ENCODE measurements around the gene EHMT1.

Gene EHMT1

DNA sequence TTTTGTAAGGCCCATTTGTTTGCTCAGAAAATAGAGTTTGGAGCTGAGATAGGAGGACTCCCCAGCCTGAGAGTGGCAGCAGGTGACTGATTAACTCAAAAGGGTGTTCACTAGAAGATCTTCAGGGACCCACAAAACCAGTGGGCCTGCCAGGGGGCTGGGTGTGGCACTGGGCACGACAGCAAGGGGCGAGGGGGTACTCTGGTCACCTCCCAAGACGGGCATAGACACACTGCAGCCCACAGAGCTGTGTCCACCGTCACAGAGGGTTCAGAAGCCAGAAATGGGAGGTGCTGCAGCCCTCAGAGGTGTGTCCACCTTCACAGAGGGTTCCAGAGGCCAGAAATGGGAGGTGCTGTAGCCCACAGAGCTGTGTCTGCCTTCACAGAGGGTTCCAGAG is 183.2 kb downstream of the EHMT1 start:
- ATAC-seq, result no peak
- TF ChIP-seq CSDC2 (CRISPR knock-in tag; IDR thresholded peaks at IDR 0.05), result no peak
- TF ChIP-seq, protein P1, sequence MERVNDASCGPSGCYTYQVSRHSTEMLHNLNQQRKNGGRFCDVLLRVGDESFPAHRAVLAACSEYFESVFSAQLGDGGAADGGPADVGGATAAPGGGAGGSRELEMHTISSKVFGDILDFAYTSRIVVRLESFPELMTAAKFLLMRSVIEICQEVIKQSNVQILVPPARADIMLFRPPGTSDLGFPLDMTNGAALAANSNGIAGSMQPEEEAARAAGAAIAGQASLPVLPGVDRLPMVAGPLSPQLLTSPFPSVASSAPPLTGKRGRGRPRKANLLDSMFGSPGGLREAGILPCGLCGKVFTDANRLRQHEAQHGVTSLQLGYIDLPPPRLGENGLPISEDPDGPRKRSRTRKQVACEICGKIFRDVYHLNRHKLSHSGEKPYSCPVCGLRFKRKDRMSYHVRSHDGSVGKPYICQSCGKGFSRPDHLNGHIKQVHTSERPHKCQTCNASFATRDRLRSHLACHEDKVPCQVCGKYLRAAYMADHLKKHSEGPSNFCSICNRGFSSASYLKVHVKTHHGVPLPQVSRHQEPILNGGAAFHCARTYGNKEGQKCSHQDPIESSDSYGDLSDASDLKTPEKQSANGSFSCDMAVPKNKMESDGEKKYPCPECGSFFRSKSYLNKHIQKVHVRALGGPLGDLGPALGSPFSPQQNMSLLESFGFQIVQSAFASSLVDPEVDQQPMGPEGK (CRISPR knock-in tag; IDR thresholded peaks at IDR 0.05; ENCODE audit: borderline replicate concordance), result no peak
- no peak for TF ChIP-seq ARNTL (CRISPR knock-in tag; IDR thresholded peaks at IDR 0.05; ENCODE audit: borderline replicate concordance, low read depth)
- TF ChIP-seq PPARA (CRISPR knock-in tag; IDR thresholded peaks at IDR 0.05; ENCODE audit: borderline replicate concordance), result no peak
- no peak for TF ChIP-seq ZNF8 (CRISPR knock-in tag; IDR thresholded peaks at IDR 0.05)
- TF ChIP-seq ESRRG (CRISPR knock-in tag; IDR thresholded peaks at IDR 0.05), result no peak
- TF ChIP-seq GLIS3 (CRISPR knock-in tag; IDR thresholded peaks at IDR 0.05), result no peak

DNA sequence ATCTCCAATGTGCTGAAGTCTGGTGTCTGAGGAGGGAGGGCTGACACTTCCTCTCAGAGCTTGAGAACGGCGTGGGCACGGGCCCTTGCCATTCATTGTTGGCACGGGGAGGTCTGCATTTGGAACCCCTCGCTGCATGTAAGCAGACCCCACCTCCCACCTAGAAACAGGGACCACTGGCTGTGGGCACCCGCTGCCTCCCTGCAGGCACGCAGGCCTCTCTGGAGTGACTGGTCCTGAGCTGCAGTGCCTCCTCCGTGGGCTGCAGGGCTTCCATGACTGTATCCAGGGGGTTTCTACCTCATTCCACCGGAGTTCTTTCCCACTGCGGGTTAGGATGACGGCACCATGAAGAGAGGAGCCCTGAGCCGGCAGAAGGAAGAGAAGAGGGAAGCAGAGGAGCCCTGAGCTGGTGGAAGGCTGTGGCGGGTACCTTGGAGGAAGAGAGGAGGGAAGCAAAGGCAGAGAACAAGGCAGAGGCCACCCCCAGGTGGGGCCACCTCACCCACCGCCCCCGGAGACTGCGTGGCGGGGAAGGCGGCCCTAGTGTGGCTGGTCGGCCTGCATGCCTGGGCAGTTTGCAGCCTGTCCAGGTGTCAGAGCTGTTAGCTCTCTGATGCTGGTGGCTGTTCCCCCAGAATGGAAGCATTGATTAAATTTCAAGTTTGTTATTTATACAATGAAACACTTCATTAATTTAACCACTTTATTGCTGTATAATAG is 183.9 kb downstream of the EHMT1 start:
- TF ChIP-seq, protein P1 (CRISPR knock-in tag; IDR thresholded peaks at IDR 0.05; ENCODE audit: borderline replicate concordance), result no peak
- no peak for TF ChIP-seq BACH2 (CRISPR knock-in tag; IDR thresholded peaks at IDR 0.05; ENCODE audit: borderline replicate concordance)
- no peak for TF ChIP-seq ZFP30 (CRISPR knock-in tag; IDR thresholded peaks at IDR 0.05)
- no peak for TF ChIP-seq TOX (CRISPR knock-in tag; IDR thresholded peaks at IDR 0.05; ENCODE audit: borderline replicate concordance)
- TF ChIP-seq ZFP3 (CRISPR knock-in tag; IDR thresholded peaks at IDR 0.05), result no peak
- TF ChIP-seq ARNTL (CRISPR knock-in tag; IDR thresholded peaks at IDR 0.05; ENCODE audit: borderline replicate concordance, low read depth), result no peak
- no peak for TF ChIP-seq TCF4 (CRISPR knock-in tag; IDR thresholded peaks at IDR 0.05; ENCODE audit: borderline replicate concordance)
- no peak for TF ChIP-seq PPARA (CRISPR knock-in tag; IDR thresholded peaks at IDR 0.05; ENCODE audit: borderline replicate concordance)
- no peak for TF ChIP-seq ZNF70 (CRISPR knock-in tag; IDR thresholded peaks at IDR 0.05)
- TF ChIP-seq RARB (CRISPR knock-in tag; IDR thresholded peaks at IDR 0.05), result no peak
- TF ChIP-seq ISL1 (CRISPR knock-in tag; IDR thresholded peaks at IDR 0.05), result no peak
- no peak for TF ChIP-seq GLIS3 (CRISPR knock-in tag; IDR thresholded peaks at IDR 0.05)
- TF ChIP-seq, protein P2, sequence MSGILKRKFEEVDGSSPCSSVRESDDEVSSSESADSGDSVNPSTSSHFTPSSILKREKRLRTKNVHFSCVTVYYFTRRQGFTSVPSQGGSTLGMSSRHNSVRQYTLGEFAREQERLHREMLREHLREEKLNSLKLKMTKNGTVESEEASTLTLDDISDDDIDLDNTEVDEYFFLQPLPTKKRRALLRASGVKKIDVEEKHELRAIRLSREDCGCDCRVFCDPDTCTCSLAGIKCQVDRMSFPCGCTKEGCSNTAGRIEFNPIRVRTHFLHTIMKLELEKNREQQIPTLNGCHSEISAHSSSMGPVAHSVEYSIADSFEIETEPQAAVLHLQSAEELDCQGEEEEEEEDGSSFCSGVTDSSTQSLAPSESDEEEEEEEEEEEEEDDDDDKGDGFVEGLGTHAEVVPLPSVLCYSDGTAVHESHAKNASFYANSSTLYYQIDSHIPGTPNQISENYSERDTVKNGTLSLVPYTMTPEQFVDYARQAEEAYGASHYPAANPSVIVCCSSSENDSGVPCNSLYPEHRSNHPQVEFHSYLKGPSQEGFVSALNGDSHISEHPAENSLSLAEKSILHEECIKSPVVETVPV (CRISPR knock-in tag; IDR thresholded peaks at IDR 0.05), result no peak
- TF ChIP-seq SNAI2 (CRISPR knock-in tag; IDR thresholded peaks at IDR 0.05), result no peak
- no peak for TF ChIP-seq ESRRG (CRISPR knock-in tag; IDR thresholded peaks at IDR 0.05)
- TF ChIP-seq, protein P3, sequence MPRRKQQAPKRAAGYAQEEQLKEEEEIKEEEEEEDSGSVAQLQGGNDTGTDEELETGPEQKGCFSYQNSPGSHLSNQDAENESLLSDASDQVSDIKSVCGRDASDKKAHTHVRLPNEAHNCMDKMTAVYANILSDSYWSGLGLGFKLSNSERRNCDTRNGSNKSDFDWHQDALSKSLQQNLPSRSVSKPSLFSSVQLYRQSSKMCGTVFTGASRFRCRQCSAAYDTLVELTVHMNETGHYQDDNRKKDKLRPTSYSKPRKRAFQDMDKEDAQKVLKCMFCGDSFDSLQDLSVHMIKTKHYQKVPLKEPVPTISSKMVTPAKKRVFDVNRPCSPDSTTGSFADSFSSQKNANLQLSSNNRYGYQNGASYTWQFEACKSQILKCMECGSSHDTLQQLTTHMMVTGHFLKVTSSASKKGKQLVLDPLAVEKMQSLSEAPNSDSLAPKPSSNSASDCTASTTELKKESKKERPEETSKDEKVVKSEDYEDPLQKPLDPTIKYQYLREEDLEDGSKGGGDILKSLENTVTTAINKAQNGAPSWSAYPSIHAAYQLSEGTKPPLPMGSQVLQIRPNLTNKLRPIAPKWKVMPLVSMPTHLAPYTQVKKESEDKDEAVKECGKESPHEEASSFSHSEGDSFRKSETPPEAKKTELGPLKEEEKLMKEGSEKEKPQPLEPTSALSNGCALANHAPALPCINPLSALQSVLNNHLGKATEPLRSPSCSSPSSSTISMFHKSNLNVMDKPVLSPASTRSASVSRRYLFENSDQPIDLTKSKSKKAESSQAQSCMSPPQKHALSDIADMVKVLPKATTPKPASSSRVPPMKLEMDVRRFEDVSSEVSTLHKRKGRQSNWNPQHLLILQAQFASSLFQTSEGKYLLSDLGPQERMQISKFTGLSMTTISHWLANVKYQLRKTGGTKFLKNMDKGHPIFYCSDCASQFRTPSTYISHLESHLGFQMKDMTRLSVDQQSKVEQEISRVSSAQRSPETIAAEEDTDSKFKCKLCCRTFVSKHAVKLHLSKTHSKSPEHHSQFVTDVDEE (CRISPR knock-in tag; IDR thresholded peaks at IDR 0.05), result no peak
- TF ChIP-seq ZNF565 (CRISPR knock-in tag; conservative IDR thresholded peaks at IDR 0.05; ENCODE audit: low read depth), result no peak
- TF ChIP-seq ZC3H10 (CRISPR knock-in tag; IDR thresholded peaks at IDR 0.05), result no peak
- no peak for ATAC-seq

DNA sequence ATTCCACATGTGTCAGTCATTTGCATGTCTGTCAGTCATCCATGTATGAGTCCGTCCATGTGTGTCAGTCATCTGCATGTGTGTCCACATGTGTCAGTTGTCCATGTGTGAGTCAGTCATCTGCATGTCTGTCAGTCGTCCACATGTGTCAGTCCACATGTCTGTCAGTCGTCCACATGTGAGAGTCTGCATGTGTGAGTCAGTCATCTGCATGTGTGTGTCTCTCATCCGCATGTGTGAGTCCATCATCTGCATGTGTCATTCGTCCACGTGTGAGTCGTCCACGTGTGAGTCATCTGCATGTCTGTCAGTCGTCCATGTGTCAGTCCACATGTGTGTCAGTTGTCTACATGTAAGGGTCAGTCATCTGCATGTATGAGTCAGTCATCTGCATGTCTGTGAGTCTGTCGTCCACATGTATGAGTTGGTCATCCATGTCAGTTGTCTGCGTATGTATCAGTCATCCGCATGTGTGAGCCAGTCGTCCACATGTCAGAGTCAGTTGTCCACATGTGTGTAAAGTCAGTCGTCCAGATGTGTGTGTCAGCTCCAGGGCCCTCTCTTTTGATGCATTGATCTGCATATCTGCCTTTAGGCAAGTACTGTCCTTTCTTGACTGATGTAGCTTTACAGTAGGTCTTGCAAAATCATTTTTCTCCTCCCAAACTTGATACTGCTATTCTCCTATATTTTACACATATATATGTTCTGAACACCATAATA is 186.3 kb downstream of the EHMT1 start:
- ATAC-seq, result no peak
- TF ChIP-seq PPARA (CRISPR knock-in tag; IDR thresholded peaks at IDR 0.05; ENCODE audit: borderline replicate concordance) (no peak), ZNF565 (CRISPR knock-in tag; conservative IDR thresholded peaks at IDR 0.05; ENCODE audit: low read depth) (no peak), OSR1 (CRISPR knock-in tag; IDR thresholded peaks at IDR 0.05) (no peak), TCF4 (CRISPR knock-in tag; IDR thresholded peaks at IDR 0.05; ENCODE audit: borderline replicate concordance) (no peak), RARB (CRISPR knock-in tag; IDR thresholded peaks at IDR 0.05) (no peak), ZNF70 (CRISPR knock-in tag; IDR thresholded peaks at IDR 0.05) (no peak), ARNTL (CRISPR knock-in tag; IDR thresholded peaks at IDR 0.05; ENCODE audit: borderline replicate concordance, low read depth) (no peak), GLIS3 (CRISPR knock-in tag; IDR thresholded peaks at IDR 0.05) (no peak)
- TF ChIP-seq, protein P1 (CRISPR knock-in tag; IDR thresholded peaks at IDR 0.05; ENCODE audit: borderline replicate concordance), result no peak
- TF ChIP-seq, protein P2 (CRISPR knock-in tag; IDR thresholded peaks at IDR 0.05), result no peak
